HG03066 (cell line): ENCODE results near the gene PRKAG2.

ENCODE experiments used
- ATAC-seq: cut with Tn5 transposase; IDR thresholded peaks from one replicate; pipeline ENCODE4 v1.9.1; 2021; ENCODE audit warnings: low read depth; ENCODE audit not compliant: unreplicated experiment

The PRKAG2 gene

DNA sequence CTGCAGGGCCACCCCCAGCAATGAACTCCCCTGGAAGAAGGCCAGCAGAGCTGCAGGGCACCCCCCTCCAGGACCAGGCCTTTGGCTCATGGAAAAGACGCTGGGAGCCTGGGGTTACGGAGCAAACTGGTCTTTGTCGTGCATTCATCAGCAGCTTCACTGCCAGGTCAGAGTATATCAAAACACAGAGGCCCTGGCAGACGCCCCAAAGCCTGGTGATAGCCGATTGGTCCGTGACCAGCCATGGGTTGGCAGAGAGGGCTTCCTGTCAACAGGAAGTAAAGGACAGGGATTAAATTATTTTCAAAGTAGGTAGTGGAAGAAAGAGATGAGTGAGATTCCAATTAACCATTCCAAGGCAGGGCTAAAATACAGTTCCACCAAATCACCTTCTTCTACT, 9.0 kb downstream of the PRKAG2 start:
- ATAC-seq = no peak

DNA sequence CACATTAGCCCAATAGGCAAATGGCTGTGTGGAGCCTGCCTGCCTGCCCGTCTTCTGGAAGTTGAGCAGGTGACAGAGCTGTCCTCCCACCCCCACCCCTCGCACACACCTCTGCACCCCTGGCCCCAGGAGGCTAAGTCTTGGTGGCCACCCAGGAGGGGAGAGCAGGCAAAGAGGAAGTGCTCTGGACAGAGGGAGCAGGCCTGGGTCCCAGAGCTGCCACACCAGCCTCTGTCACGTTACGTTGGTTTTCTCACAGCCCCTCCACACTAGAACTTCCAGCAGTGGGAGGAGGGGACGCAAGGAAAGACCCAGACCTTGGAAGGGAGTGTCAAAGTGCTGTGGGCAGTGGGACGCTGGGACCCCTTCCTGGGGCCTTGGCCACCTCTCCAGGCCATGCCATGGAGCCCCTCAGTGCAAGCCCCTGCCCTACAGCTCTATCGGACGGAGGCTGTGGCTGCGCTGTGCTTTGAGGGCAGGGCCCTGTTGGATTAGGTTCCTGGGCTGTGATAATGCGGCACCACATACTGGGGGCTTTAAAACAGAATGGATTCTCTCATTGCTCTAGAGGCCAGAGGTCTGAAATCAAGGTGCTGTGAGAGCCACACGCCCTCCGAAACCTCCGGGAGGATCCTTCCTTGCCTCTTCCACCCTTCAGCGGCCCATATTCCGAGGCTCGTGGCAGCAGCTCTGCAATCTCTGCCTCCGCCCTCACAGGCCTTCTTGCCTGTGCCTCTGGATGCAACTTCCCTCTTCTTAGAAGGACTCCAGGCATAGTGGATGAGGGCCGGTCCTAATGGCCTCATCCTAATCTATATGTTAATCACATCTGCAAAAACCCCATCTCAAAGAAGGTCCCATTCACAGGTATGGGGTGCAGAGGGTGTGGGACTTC, 9.9 kb downstream of the PRKAG2 start:
- ATAC-seq = no peak

DNA sequence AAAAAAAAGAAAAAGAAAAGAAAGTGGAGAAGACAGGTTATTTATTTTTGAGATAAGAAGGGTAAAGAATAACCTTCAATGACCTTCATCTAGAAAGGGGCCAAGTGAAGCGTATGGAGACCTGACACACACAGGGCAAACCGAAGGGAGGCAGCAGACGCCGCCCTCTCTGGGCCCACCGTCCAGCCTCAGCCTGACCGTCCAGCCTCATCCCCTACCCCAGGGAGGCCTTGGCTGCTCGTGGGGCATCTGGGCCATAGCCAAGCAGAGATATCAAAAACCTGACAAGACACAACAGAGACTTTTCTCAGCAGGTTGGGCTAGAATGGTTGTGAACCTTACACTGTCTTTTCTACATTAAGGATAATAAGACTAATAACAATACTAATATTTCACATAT, 10.9 kb downstream of the PRKAG2 start:
- no peak for ATAC-seq

DNA sequence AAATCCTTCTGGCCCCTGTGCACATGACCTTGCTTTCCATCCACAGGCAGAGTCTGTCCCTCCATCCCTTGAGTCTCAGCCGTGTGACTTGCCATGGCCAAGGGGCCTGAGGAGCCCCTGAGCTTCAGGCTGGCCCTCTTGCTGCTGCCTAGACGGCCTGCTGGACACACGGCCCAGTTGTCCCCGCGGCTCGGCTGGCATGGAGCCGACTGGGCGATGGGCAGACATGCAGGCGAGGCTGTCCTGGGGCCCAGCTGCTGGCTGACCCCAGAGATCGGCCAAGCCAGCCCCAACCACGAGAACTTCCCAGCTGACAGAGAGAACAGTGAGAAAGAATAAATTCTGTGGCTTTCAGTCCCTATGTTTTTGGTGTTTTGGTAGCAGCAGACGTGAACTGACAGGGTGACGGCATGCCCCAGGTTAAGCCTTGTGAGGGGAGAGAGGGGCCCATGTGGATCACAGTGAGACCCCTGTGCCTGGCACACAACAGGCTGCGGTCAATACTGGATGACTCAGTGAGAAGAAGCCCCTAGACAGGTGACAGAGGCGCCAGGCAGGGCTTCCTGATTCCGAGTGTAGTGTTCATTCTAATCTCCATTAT, 11.7 kb downstream of the PRKAG2 start:
- no peak for ATAC-seq

- ATAC-seq = no peak
Observed at GRCh38 chr7:151864561-151864960, 12.4 kb downstream of the PRKAG2 start.

DNA sequence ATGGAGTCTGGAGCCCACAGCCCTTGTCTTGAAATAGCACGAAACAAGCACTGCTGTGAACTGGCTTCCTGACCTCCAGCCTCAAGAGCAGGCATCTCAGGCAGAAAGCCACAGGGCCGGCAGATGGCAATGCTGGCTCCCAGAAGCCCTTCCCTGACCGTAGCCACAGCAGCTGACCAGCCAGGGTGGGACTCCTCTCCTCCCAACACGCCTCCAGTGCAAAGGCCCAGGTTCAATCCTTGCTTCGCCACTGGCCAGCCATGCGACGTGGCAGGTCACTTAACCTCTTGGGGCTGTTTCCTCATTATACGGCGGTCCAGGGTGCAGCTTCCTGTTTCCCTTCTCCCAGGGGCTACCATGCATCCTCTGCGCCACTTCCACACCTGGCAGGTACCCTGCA, 12.8 kb downstream of the PRKAG2 start:
- no peak for ATAC-seq

GRCh38 chr7:151863386-151864079, 13.4 kb downstream of the PRKAG2 start:
- no peak for ATAC-seq

DNA sequence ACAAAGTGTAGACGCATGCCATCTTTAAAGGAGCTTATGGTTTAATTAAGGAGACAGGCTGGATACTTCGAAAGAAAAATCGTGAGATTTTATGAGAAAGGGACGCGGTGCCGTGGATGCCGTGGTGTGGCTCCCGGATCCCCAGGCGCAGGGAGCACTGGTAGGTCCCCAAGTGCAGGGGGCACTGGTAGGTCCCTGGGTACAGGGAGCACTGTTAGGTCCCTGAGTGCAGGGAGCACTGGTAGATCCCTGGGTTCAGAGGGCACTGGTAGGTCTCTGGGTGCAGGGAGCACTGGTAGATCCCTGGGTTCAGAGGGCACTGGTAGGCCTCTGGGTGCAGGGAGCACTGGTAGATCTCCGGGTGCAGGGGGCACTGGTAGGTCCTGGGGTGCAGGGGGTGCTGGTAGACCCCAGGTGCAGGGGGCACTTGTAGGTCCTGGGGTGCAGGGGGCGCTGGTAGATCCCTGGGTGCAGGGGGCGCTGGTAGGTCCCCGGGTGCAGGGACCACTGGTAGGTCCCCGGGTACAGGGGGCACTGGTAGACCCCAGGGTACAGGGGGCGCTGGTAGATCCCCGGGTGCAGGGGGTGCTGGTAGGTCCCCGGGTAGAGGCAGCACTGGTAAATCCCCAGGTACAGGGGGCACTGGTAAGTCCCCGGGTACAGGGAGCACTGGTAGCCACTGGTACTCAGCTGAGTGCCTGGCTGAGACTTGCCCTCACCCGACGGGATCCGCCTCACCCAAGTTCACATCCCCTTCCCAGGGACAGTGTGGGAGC, 14.1 kb downstream of the PRKAG2 start:
- ATAC-seq = no peak

DNA sequence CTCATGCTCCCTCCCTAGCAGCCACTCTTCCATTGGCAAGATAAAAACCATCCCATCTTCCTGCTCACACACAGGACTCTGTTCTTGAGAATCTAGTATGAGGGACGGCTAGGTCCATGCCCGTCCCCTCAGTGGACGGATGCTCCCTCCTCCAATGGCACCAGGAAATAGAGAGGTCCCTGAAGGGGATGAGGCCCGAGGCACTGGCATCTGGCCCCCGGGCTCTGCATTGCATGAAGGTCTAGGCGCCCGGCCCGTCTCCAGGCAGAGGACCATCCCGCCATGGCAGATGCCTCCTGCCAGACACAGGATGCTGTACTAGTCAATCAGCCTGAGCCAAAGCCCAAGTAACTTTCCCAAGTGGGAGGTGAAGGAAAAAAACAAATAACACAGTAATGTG, 15.0 kb downstream of the PRKAG2 start:
- no peak for ATAC-seq

DNA sequence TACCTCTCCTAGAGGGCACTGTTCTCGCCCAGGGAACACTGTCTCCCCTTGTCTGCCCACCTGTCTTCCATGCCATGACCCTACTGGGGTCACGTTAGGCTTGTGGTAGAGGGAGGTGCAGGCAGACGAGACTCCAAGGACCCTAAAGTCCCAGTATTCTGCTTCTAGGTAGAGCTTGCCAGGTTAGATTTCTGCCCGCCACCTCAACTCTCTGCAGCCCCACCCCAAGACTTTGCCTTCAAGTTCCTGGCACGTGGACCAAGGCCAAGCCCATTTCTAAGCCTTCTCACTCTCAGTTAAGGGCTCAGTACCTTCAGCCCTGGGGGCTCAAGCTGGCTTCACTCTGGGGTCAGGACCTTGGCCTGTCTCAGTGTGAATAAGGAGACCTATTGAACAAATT, 16.1 kb downstream of the PRKAG2 start:
- ATAC-seq = no peak

DNA sequence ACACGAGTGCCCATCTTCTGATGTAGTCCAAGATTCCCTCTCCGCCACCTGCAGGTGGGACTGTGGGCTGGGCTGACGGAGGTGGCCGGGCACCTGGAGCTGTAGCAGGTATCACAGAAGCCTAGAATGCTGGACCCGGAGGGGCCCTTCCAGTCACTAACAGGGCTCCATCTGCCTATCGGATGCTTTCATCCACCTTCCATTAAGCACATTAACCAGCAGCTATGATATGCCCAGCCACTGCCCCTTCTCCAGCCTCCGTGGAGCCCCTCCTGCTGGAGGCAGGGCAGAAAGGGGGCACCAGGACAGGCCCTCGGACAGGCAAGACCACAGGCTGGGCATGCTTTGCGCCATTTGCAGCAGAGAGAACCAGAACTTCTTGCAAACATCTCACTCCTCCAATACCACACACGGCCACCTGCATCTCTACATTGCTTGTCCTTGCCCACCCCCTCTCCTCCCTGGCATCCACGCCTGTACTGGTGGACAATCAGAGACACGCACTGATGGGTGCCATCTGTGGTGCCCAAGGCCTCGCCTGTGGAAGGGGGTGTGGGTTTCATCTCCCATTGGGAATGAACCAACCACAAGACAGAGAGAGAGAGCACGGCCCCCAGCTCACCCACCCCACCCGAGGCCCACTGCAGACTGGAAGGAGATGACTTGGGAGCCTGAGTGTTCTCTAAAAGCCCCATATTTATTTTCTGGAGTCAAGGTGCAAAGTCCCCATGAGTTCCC, 16.8 kb downstream of the PRKAG2 start:
- ATAC-seq = no peak

DNA sequence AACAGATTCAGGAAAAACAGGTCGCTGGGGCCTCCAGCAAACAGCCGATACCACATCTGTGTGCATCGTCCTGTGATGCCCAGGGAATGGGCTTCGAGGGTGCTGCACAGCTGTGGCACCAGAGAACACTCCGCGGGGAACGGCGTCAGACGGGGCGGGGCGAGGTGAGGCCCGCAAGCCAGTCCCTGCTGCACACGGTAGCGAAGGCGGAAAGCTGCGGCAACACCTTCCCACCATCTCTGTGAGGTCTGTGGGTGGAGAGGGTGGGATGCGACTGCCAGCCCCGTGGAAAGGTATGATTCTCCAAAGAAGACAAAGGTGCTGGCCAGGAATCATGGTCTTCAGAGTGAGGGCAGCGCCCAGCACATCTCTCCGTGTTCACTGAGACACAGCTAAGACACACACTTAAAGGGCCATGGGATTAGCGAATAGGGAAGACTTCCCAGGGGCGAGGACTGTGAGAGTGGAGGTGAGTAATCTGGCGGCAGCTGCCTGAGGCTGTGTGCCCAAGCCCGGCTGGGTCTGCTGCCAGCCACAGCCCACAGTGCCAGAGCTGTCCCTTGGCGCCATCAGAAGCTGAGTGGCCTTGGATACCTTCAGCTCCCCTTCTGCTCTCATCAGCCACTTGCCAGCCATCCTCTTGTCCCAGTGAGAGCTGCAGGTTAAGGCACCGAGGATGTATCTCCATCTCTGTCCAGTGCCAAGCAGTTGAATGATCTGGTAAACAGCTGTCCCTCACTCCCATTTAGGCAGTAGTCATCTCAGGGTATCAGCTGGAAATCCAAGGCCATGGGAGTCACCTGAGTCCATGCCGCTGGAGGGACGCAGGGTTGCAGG, 17.6 kb downstream of the PRKAG2 start:
- no peak for ATAC-seq

DNA sequence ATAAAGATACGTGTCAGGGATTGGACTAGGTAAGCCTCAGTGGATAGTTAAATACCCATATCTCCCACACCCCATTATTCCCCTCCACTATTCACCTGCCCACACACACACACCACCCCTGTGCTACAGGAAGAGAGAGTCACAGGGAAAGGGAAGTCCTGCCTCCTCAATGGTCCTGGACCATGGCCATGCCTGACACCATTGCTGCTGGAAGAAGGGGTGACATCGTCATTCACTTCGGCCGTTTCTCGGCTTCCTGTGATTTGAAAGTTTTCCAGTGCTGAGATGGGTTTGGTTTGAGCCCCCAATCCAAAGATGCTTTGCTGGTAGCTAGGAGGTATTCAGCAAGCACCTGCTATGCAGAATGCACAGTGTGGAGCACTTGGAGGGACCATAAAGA, 18.5 kb downstream of the PRKAG2 start:
- no peak for ATAC-seq

GRCh38 chr7:151857866-151858450, 19.0 kb downstream of the PRKAG2 start:
- no peak for ATAC-seq

DNA sequence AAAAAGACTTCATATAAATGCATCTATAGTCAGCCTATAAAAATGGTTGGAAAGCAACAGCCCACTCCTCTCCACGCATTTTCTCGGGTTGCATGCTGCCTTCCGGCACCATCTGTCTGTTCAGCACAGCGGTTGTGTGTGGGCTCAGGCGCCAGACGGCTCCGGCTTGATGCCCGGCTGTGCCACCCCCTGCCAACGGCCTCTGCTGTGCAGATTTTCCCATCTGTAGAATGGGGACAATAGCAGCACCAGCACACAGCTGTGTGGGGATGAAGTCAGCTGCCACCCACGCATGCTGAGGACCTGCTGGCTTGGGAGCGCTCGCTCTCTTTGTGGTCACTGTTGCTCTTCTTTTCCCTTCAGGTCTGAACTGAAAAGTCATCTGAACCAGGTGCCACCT, 19.5 kb downstream of the PRKAG2 start:
- no peak for ATAC-seq

DNA sequence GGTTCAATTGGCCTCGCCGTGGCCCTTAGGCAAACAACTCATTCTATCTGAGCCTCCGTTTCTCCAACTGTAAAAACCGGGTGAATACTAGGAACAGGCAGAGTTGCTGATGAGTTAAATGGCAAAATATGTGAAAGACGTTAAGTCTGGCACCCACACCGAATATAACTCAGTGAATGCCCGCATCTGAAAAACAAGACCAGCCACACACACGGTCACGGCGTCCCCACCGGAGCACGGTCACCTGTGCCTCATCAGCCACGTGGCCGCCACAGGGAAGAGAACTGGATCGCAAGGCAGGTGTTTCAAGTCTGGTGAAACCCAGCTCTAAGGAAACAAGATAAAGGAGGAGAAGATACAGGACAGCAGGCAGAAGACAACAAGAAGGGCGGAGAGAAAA, 20.4 kb downstream of the PRKAG2 start:
- ATAC-seq = no peak

DNA sequence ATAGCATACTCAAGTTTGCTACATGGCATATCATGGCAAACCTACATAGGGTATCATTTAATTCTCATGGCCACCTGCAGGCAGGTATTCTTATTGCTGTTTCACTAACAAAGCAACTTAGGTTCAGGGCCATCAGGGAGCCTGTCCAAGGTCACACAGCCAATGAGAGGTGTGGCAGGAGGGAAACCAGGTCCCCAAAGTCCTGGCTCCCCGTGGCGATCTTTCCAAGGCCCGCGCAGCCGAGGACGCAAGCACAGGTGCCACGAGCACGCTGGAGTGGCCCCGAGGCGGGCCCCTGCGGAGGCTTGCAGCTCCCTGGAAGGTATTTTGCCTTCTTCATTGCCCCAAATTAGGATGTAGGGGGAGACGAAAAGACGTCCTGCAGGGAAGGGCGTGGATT, 20.8 kb downstream of the PRKAG2 start:
- no peak for ATAC-seq

- no peak for ATAC-seq
Observed at GRCh38 chr7:151854720-151855071, 22.2 kb downstream of the PRKAG2 start.
